SK-N-SH treated with all-trans-retinoic acid at 6 μM for 48 hours (cell line): Measurements from ENCODE around the gene SLC7A7.

Experiments used
- ARNTL ChIP-seq: fragments of 450-650 bp; formaldehyde crosslinking; IDR thresholded peaks from 2 replicates; pipeline ENCODE4 v1.5.0; 2020; ENCODE audit warnings: low read depth, mild to moderate bottlenecking, moderate library complexity, borderline replicate concordance
- CREB5 ChIP-seq: fragments of 250-450 bp; sonication (Bioruptor Pico); IDR thresholded peaks from 2 replicates; pipeline ENCODE4 v1.5.1; 2020; ENCODE audit warnings: low read depth, mild to moderate bottlenecking, moderate library complexity
- CSRNP3 ChIP-seq: fragments of 250-450 bp; sonication (Bioruptor Pico); IDR thresholded peaks from 2 replicates; pipeline ENCODE4 v1.5.1; 2021; ENCODE audit warnings: mild to moderate bottlenecking, moderate library complexity
- ESRRG ChIP-seq: fragments of 250-450 bp; sonication (Bioruptor Pico); IDR thresholded peaks from 2 replicates; pipeline ENCODE4 v1.6.1; 2021; ENCODE audit warnings: mild to moderate bottlenecking
- GLIS3 ChIP-seq: fragments of 250-450 bp; sonication (Bioruptor Pico); IDR thresholded peaks from 2 replicates; pipeline ENCODE4 v1.5.0; 2020; ENCODE audit warnings: mild to moderate bottlenecking, moderate library complexity
- ISL1 ChIP-seq: fragments of 250-450 bp; sonication (Bioruptor Pico); IDR thresholded peaks from 2 replicates; pipeline ENCODE4 v2.1.2; 2022; ENCODE audit warnings: mild to moderate bottlenecking, moderate library complexity
- PATZ1 ChIP-seq: fragments of 250-450 bp; sonication (Bioruptor Pico); IDR thresholded peaks from 2 replicates; pipeline ENCODE4 v1.8.0; 2020; ENCODE audit warnings: mild to moderate bottlenecking, moderate library complexity, borderline replicate concordance
- PPARA ChIP-seq: fragments of 250-450 bp; sonication (Bioruptor Pico); IDR thresholded peaks from 2 replicates; pipeline ENCODE4 v1.5.0; 2020; ENCODE audit warnings: mild to moderate bottlenecking, borderline replicate concordance
- TCF4 ChIP-seq: fragments of 250-450 bp; sonication (Bioruptor Pico); IDR thresholded peaks from 2 replicates; pipeline ENCODE4 v1.8.0; 2021; ENCODE audit warnings: mild to moderate bottlenecking, moderate library complexity, borderline replicate concordance
- TOX ChIP-seq: fragments of 250-450 bp; sonication (Bioruptor Pico); IDR thresholded peaks from 2 replicates; pipeline ENCODE4 v1.8.0; 2021; ENCODE audit warnings: mild to moderate bottlenecking, moderate library complexity, borderline replicate concordance
- TSHZ2 ChIP-seq: fragments of 250-450 bp; sonication (Bioruptor Pico); IDR thresholded peaks from 2 replicates; pipeline ENCODE4 v1.5.0; 2020; ENCODE audit warnings: mild to moderate bottlenecking, moderate library complexity
- ZFP3 ChIP-seq: fragments of 250-450 bp; sonication (Bioruptor Pico); IDR thresholded peaks from 2 replicates; pipeline ENCODE4 v1.5.0; 2020; ENCODE audit warnings: mild to moderate bottlenecking, moderate library complexity
- ZNF70 ChIP-seq: fragments of 450-650 bp; formaldehyde crosslinking; IDR thresholded peaks from 2 replicates; pipeline ENCODE4 v1.5.0; 2020; ENCODE audit warnings: mild to moderate bottlenecking, moderate library complexity
- ZNF8 ChIP-seq: fragments of 450-650 bp; formaldehyde crosslinking; IDR thresholded peaks from 2 replicates; pipeline ENCODE4 v1.5.0; 2020; ENCODE audit warnings: mild to moderate bottlenecking, moderate library complexity

GRCh38 chr14:22848351-22849164 is 33.3 kb upstream of the SLC7A7 start:
- TF ChIP-seq ZFP3 (CRISPR knock-in tag) (no peak), PPARA (CRISPR knock-in tag) (no peak), TSHZ2 (CRISPR knock-in tag) (no peak), CREB5 (CRISPR knock-in tag) (no peak), ARNTL (CRISPR knock-in tag) (no peak), ISL1 (no peak), TOX (CRISPR knock-in tag) (no peak), ZNF8 (CRISPR knock-in tag) (no peak), CSRNP3 (CRISPR knock-in tag) (no peak), GLIS3 (no peak), ESRRG (no peak), ZNF70 (no peak), PATZ1 (CRISPR knock-in tag) (no peak), TCF4 (no peak; the same call in 1 of the 2 replicates)
